H1 (cell line): Measurements from ENCODE around the gene KIAA0319L. TPM values are rescaled to one million over a fixed set of nuclear protein-coding genes. Genes with fewer than 3 reads are reported as not detected.

Source experiments
- CTCF ChIA-PET: fragments of 300-600 bp; sonication (Branson Sonifier 250); formaldehyde crosslinking; loops from one replicate; lab custom pipeline; 2021; ENCODE audit not compliant: partially characterized antibody; lab: Charles Lee
- POLR2A ChIA-PET: fragments of 300-600 bp; sonication (Branson Sonifier 250); formaldehyde crosslinking; loops from one replicate; lab custom pipeline; 2021; ENCODE audit warnings: inconsistent platforms; ENCODE audit not compliant: partially characterized antibody; lab: Charles Lee
- DNase-seq, 2 experiments: peaks; one replicate each; pipeline versions ENCODE4 v3.0.0 to v3.0.0-alpha.2; 2010 to 2022; ENCODE audit warnings: low spot score in 2 of 2, low read depth in 1 of 2, mixed read lengths in 1 of 2
- FAIRE-seq: peaks from 2 replicates; lab custom pipeline; 2011; peaks lifted over from hg19 to GRCh38; lab: Jason Lieb, UNC
- H2AFZ ChIP-seq: 2 replicates; pipeline ENCODE4 v1.8.1; 2012; ENCODE audit warnings: low read length, inconsistent platforms
- H2AK5ac ChIP-seq: 2 replicates; pipeline ENCODE4 v1.6.1; 2013; ENCODE audit warnings: low read depth, low read length
- H2BK120ac ChIP-seq: replicated peaks from 2 replicates; pipeline ENCODE3; 2013; ENCODE audit warnings: low read depth, low read length, inconsistent platforms
- H2BK12ac ChIP-seq: 2 replicates; pipeline ENCODE4 v1.6.1; 2013; ENCODE audit warnings: low read depth, low read length
- H2BK15ac ChIP-seq: 2 replicates; pipeline ENCODE4 v1.6.1; 2013; ENCODE audit warnings: low read length
- H2BK20ac ChIP-seq: 2 replicates; pipeline ENCODE4 v1.6.1; 2013; ENCODE audit warnings: low read length
- H2BK5ac ChIP-seq: 2 replicates; pipeline ENCODE4 v1.6.1; 2013; ENCODE audit warnings: low read depth, low read length
- H3K14ac ChIP-seq: 2 replicates; pipeline ENCODE4 v1.6.1; 2013; ENCODE audit warnings: inconsistent platforms; ENCODE audit not compliant: insufficient read length
- H3K18ac ChIP-seq: 2 replicates; pipeline ENCODE4 v1.6.1; 2013; ENCODE audit warnings: low read length; ENCODE audit errors: extremely low read depth
- H3K23ac ChIP-seq: 2 replicates; pipeline ENCODE4 v1.6.1; 2013; ENCODE audit warnings: inconsistent platforms; ENCODE audit not compliant: insufficient read length
- H3K23me2 ChIP-seq: 2 replicates; pipeline ENCODE4 v1.6.1; 2013; ENCODE audit warnings: low read depth, low read length
- H3K27ac ChIP-seq: 2 replicates; pipeline ENCODE4 v1.6.1; 2011; ENCODE audit warnings: low read depth, low read length, inconsistent platforms
- H3K27me3 ChIP-seq, 4 experiments: replicated peaks in 1 of 4; 1 replicate in 1 of 4; 2 replicates in 3 of 4; pipeline versions ENCODE4 v1.6.1 to v1.8.1; 2011 to 2013; ENCODE audit warnings: low read length in 3 of 4, mild to moderate bottlenecking in 3 of 4, inconsistent platforms in 2 of 4, mixed read lengths in 2 of 4, moderate library complexity in 1 of 4; ENCODE audit not compliant: control insufficient read depth in 3 of 4, insufficient read depth in 3 of 4; ENCODE audit errors: extremely low read depth in 1 of 4
- H3K36me3 ChIP-seq, 4 experiments: 2 replicates each; pipeline versions ENCODE4 v1.6.1 to v1.8.1; 2011 to 2013; ENCODE audit warnings: mild to moderate bottlenecking in 4 of 4, low read length in 3 of 4, moderate library complexity in 2 of 4, control low read depth in 1 of 4, inconsistent platforms in 1 of 4; ENCODE audit not compliant: insufficient read depth in 4 of 4, control insufficient read depth in 2 of 4
- H3K4ac ChIP-seq: replicated peaks from 2 replicates; pipeline ENCODE3; 2013; ENCODE audit warnings: low read length, low read depth, mixed read lengths, inconsistent platforms; ENCODE audit not compliant: insufficient read length
- H3K4me1 ChIP-seq, 4 experiments: replicated peaks in 1 of 4; 1 replicate in 1 of 4; 2 replicates in 3 of 4; pipeline versions ENCODE4 v1.6.1 to v1.8.1; 2011 to 2013; ENCODE audit warnings: low read length in 3 of 4, inconsistent platforms in 2 of 4, mixed read lengths in 1 of 4; ENCODE audit not compliant: insufficient read depth in 4 of 4, control insufficient read depth in 3 of 4
- H3K4me2 ChIP-seq, 2 experiments: 2 replicates each; pipeline versions ENCODE4 v1.6.1 to v1.8.1; 2011 to 2013; ENCODE audit warnings: low read depth in 2 of 2, low read length in 2 of 2, control low read depth in 1 of 2, inconsistent platforms in 1 of 2, mild to moderate bottlenecking in 1 of 2; ENCODE audit not compliant: insufficient read depth in 1 of 2
- H3K4me3 ChIP-seq, 4 experiments: fragments of 200-600, 300-600 bp in 1 of 4; sonication (generic), shearing (Covaris generic), sonication (Bioruptor Twin) in 1 of 4; 2 replicates each; pipeline versions ENCODE4 v1.5.1 to v1.8.1; 2011 to 2016; ENCODE audit warnings: low read length in 4 of 4, low read depth in 3 of 4, control low read depth in 2 of 4, inconsistent platforms in 2 of 4, mild to moderate bottlenecking in 2 of 4, mixed read lengths in 1 of 4, moderate library complexity in 1 of 4; ENCODE audit not compliant: insufficient read depth in 2 of 4; ENCODE audit errors: extremely low read depth in 1 of 4
- H3K56ac ChIP-seq: replicated peaks from 2 replicates; pipeline ENCODE3; 2013; ENCODE audit warnings: low read depth, mild to moderate bottlenecking, mixed read lengths, low read length, inconsistent platforms; ENCODE audit not compliant: insufficient read length
- H3K79me1 ChIP-seq: 2 replicates; pipeline ENCODE4 v1.6.1; 2013; ENCODE audit warnings: low read depth, low read length, control low read depth
- H3K79me2 ChIP-seq, 2 experiments: 2 replicates each; pipeline versions ENCODE4 v1.6.1 to v1.8.1; 2012 to 2013; ENCODE audit warnings: low read length in 2 of 2, mild to moderate bottlenecking in 2 of 2, inconsistent platforms in 1 of 2; ENCODE audit not compliant: insufficient read depth in 2 of 2, control insufficient read depth in 1 of 2
- H3K9ac ChIP-seq, 4 experiments: replicated peaks in 1 of 4; 1 replicate in 1 of 4; 2 replicates in 3 of 4; pipeline versions ENCODE4 v1.6.1 to v1.8.1; 2011 to 2013; ENCODE audit warnings: low read depth in 3 of 4, low read length in 3 of 4, control low read depth in 2 of 4, mild to moderate bottlenecking in 2 of 4, moderate library complexity in 2 of 4, inconsistent platforms in 1 of 4; ENCODE audit errors: extremely low read depth in 1 of 4
- H3K9me3 ChIP-seq, 2 experiments: 2 replicates each; pipeline versions ENCODE4 v1.6.1 to v1.8.1; 2012 to 2013; ENCODE audit warnings: mild to moderate bottlenecking in 2 of 2, moderate library complexity in 2 of 2, control low read depth in 1 of 2, inconsistent platforms in 1 of 2, low read depth in 1 of 2, low read length in 1 of 2, mixed read lengths in 1 of 2; ENCODE audit not compliant: insufficient read depth in 2 of 2
- H4K20me1 ChIP-seq, 2 experiments: replicated peaks in 1 of 2; 2 replicates each; pipeline versions ENCODE3 to v1.8.1; 2011 to 2013; ENCODE audit warnings: inconsistent platforms in 2 of 2, low read length in 2 of 2, mild to moderate bottlenecking in 1 of 2; ENCODE audit not compliant: insufficient read depth in 2 of 2, control insufficient read depth in 1 of 2
- H4K5ac ChIP-seq: 2 replicates; pipeline ENCODE4 v1.6.1; 2013; ENCODE audit warnings: low read length, low read depth, mixed read lengths, inconsistent platforms; ENCODE audit not compliant: insufficient read length
- H4K8ac ChIP-seq: 2 replicates; pipeline ENCODE4 v1.8.0; 2013; ENCODE audit warnings: mild to moderate bottlenecking, moderate library complexity, low read length, inconsistent platforms; ENCODE audit not compliant: insufficient read depth; ENCODE audit errors: extremely low read depth
- H4K91ac ChIP-seq: replicated peaks from 2 replicates; pipeline ENCODE3; 2013; ENCODE audit warnings: low read length, mixed read lengths, inconsistent platforms; ENCODE audit not compliant: insufficient read length
- BRCA1 ChIP-seq: IDR thresholded peaks from 2 replicates; pipeline ENCODE4 v1.6.1; 2012; ENCODE audit warnings: low read depth, low read length, improper control_type of control experiment
- CEBPB ChIP-seq: IDR thresholded peaks from 2 replicates; pipeline ENCODE4 v1.6.1; 2012; ENCODE audit warnings: low read depth, low read length
- CTCF ChIP-seq, 3 experiments: IDR thresholded peaks; 1 replicate in 2 of 3; 2 replicates in 1 of 3; pipeline versions ENCODE4 v1.5.1 to v1.6.1; 2011; ENCODE audit warnings: low read length in 3 of 3, mild to moderate bottlenecking in 3 of 3, inconsistent platforms in 2 of 3, low read depth in 1 of 3, moderate library complexity in 1 of 3; ENCODE audit not compliant: insufficient read depth in 1 of 3; ENCODE audit errors: control extremely low read depth in 1 of 3
- GABPA ChIP-seq: IDR thresholded peaks from 2 replicates; pipeline ENCODE4 v1.6.1; 2011; ENCODE audit warnings: mild to moderate bottlenecking, low read length, moderate library complexity, borderline replicate concordance; ENCODE audit not compliant: insufficient read depth
- KDM5A ChIP-seq: fragments of 200-600 bp; IDR thresholded peaks from 2 replicates; pipeline ENCODE4 v1.7.1; 2012; ENCODE audit warnings: mild to moderate bottlenecking, low read length, inconsistent platforms, mixed read lengths
- PHF8 ChIP-seq: fragments of 200-600 bp; sonication (generic); conservative IDR thresholded peaks from 2 replicates; pipeline ENCODE4 v1.7.1; 2012; ENCODE audit warnings: low read depth, mild to moderate bottlenecking, inconsistent platforms, low read length, moderate library complexity
- RNF2 ChIP-seq: fragments of 200-900, 300-1000 bp; sonication (generic); IDR thresholded peaks from 2 replicates; pipeline ENCODE4 v1.7.1; 2016; ENCODE audit warnings: borderline replicate concordance, low read depth, mild to moderate bottlenecking, antibody characterized with exemption, low read length; ENCODE audit not compliant: poor library complexity, severe bottlenecking; ENCODE audit errors: missing control alignments
- SP2 ChIP-seq: IDR thresholded peaks from 2 replicates; pipeline ENCODE4 v1.6.1; 2012; ENCODE audit warnings: mild to moderate bottlenecking, low read length, inconsistent platforms
- SRF ChIP-seq: IDR thresholded peaks from 2 replicates; pipeline ENCODE4 v1.6.1; 2011; ENCODE audit warnings: mild to moderate bottlenecking, low read depth, low read length, moderate library complexity
- TAF7 ChIP-seq: optimal IDR thresholded peaks from 2 replicates; pipeline ENCODE3; 2011; ENCODE audit warnings: low read depth, mild to moderate bottlenecking, inconsistent platforms, low read length, moderate library complexity, borderline replicate concordance
- TCF12 ChIP-seq: IDR thresholded peaks from 2 replicates; pipeline ENCODE4 v1.6.1; 2011; ENCODE audit warnings: low read depth, mild to moderate bottlenecking, low read length
- TEAD4 ChIP-seq: IDR thresholded peaks from 2 replicates; pipeline ENCODE4 v1.6.1; 2012; ENCODE audit warnings: low read depth, low read length, inconsistent platforms, mixed read lengths
- polyA plus RNA-seq, 7 experiments: library from polyadenylated mRNA; depleted of rRNA in 3 of 7; stranded (reverse) in 5 of 7; unstranded in 2 of 7; fragments of >200 nt in 5 of 7; fragments of 200-250 nt in 2 of 7; gene quantifications; 1 replicate in 5 of 7; 2 replicates in 1 of 7; 4 replicates in 1 of 7; pipeline versions ENCODE4 v1.2.1 to v1.2.3, GENCODE V29; 2011 to 2013; ENCODE audit warnings: missing spikeins in 2 of 7, mixed read lengths in 2 of 7
- total RNA-seq: library from RNA; stranded (reverse); fragmentation: NEBNext Ultra II Directional; extraction: Animal tissue kit (Norgen Biotek cat#: 25700); gene quantifications from 2 replicates; pipeline ENCODE4 v1.2.1, GENCODE V29; 2021

The KIAA0319L gene
- total and polyA plus RNA-seq, 2 of the 8 experiments (the other 6 are each of a cell fraction or from before 2014, with no cell fraction given): 40.1 to 55.7 TPM

- Histone ChIP-seq H2BK5ac (no peak overlapping the region), H3K9me3 (no peaks in the 10 kb centered on the region; a peak in 1 of 4 replicates), H3K23ac (no peak overlapping the region), H3K14ac (no peak overlapping the region), H3K27me3 (no peaks in the 10 kb centered on the region), H3K4me2 (no peak overlapping the region), H3K18ac (no peak overlapping the region), H3K36me3 (peaks cover 5 to 66% (median 28%) of the 10 kb centered on the region in 4 experiments), H2BK20ac (no peak overlapping the region), H3K4me3 (no peak overlapping the region), H3K56ac (no peak overlapping the region), H3K23me2 (no peaks in the 10 kb centered on the region), H3K27ac (no peak overlapping the region), H2BK12ac (no peak overlapping the region), H3K9ac (no peak overlapping the region), H4K5ac (no peak overlapping the region), H4K91ac (no peak overlapping the region), H3K4me1 (peaks cover 0 to 3% (median 0%) of the 10 kb centered on the region in 4 experiments; a peak in 1 of 7 replicates), H4K8ac (no peak overlapping the region), H2AK5ac (no peak overlapping the region), H3K4ac (no peak overlapping the region), H3K79me1 (no peaks in the 10 kb centered on the region), H2BK120ac (no peak overlapping the region), H2AFZ (no peak overlapping the region), H2BK15ac (no peak overlapping the region), H3K79me2 (no peaks in the 10 kb centered on the region), H4K20me1 (no peaks in the 10 kb centered on the region)
- FAIRE-seq (no peak), DNase-seq (no peak)
- CTCF ChIA-PET: interaction anchor here (1.0 to 1.1 kb wide), 2 partner anchors 14 to 204 kb away, joined by 3 to 4 read pairs; no protein-coding TSS in a partner anchor
- POLR2A ChIA-PET: interaction anchor here (0.6 kb wide), 1 partner anchor 196 kb away, joined by 3 read pairs; no protein-coding TSS in a partner anchor
- no peak for TF ChIP-seq TEAD4
- TF ChIP-seq SRF: no peak
- TF ChIP-seq CTCF (IDR thresholded peaks at IDR 0.05; ENCODE audit: control extremely low read depth in 1 of 3, insufficient read depth in 1 of 3, low read depth in 1 of 3, low read length in 3 of 3): no peak
- TF ChIP-seq PHF8: no peak
- TF ChIP-seq RNF2: no peak
- no peak for TF ChIP-seq TAF7
- TF ChIP-seq GABPA: no peak
- TF ChIP-seq TCF12: no peak
- TF ChIP-seq SP2: no peak
- TF ChIP-seq KDM5A: no peak
- TF ChIP-seq BRCA1: no peak
- TF ChIP-seq CEBPB: no peak
These were observed 151.1 kb downstream of the KIAA0319L start for GRCh38 chr1:35406103-35406502.
